GM12878 (cell line): ENCODE results near the gene KDM1B. TPM values are rescaled to one million over a fixed set of nuclear protein-coding genes. Genes with fewer than 3 reads are reported as not detected.

Source experiments
- ATAC-seq: fragments of 200-7000 bp; cut with Tn5 transposase; 3 replicates; pipeline ENCODE4 v1.9.1; 2020; ENCODE audit warnings: mild to moderate bottlenecking, moderate library complexity
- BruUV-seq: library from RNA; stranded (reverse); fragments of 400-500 nt; replicated peaks from 2 replicates; lab custom pipeline; 2021; lab: Mats Ljungman, UMichigan
- CTCF ChIA-PET: fragments of 300-600 bp; sonication (Branson Sonifier 250); formaldehyde crosslinking; extraction: SDS; loops from one replicate; lab custom pipeline; 2021; ENCODE audit warnings: inconsistent platforms; lab: Yijun Ruan, JAX
- POLR2A ChIA-PET: fragments of 350-600 bp; formaldehyde crosslinking; extraction: SDS; loops from one replicate; lab custom pipeline; 2021; ENCODE audit warnings: inconsistent platforms; lab: Charles Lee
- RAD21 ChIA-PET: fragments of 300-600 bp; sonication (Branson Sonifier 250); formaldehyde crosslinking; loops from one replicate; lab custom pipeline; 2023; ENCODE audit warnings: antibody characterized with exemption; ENCODE audit not compliant: unreplicated experiment; lab: Charles Lee
- SMC1A ChIA-PET: fragments of 300-600 bp; sonication (Branson Sonifier 250); formaldehyde crosslinking; loops from one replicate; lab custom pipeline; 2023; ENCODE audit not compliant: unreplicated experiment, uncharacterized antibody; lab: Charles Lee
- DNase-seq: peaks from one replicate; pipeline ENCODE4 v3.0.0-alpha.2; 2011; ENCODE audit warnings: low read depth, low spot score
- FAIRE-seq: peaks from 3 replicates; lab custom pipeline; 2011; peaks lifted over from hg19 to GRCh38; lab: Jason Lieb, UNC
- H2AFZ ChIP-seq: 2 replicates; pipeline ENCODE4 v1.6.0; 2011; ENCODE audit warnings: low read depth, low read length, control low read depth; ENCODE audit not compliant: control insufficient read depth
- H3K27ac ChIP-seq: 2 replicates; pipeline ENCODE4 v1.5.1; 2011; ENCODE audit warnings: control low read depth; ENCODE audit not compliant: control insufficient read depth, insufficient read depth
- H3K27me3 ChIP-seq, 2 experiments: replicated peaks in 1 of 2; 2 replicates each; pipeline versions ENCODE4 v1.6.0 to v1.6.1; 2011; ENCODE audit warnings: low read length in 1 of 2; ENCODE audit not compliant: control insufficient read depth in 2 of 2, insufficient read depth in 2 of 2
- H3K36me3 ChIP-seq, 2 experiments: 2 replicates each; pipeline ENCODE4 v1.5.1; 2011; ENCODE audit warnings: low read length in 1 of 2; ENCODE audit not compliant: control insufficient read depth in 2 of 2, insufficient read depth in 2 of 2
- H3K4me1 ChIP-seq: 2 replicates; pipeline ENCODE4 v1.6.1; 2011; ENCODE audit warnings: mild to moderate bottlenecking, low read length, moderate library complexity, mixed read lengths; ENCODE audit not compliant: control insufficient read depth, insufficient read depth
- H3K4me2 ChIP-seq: 2 replicates; pipeline ENCODE4 v1.6.0; 2011; ENCODE audit warnings: control low read depth; ENCODE audit not compliant: control insufficient read depth, insufficient read depth
- H3K4me3 ChIP-seq: fragments of 200-600 bp; sonication (generic); 2 replicates; pipeline ENCODE4 v1.5.1; 2016
- H3K79me2 ChIP-seq: 2 replicates; pipeline ENCODE4 v1.6.0; 2011; ENCODE audit warnings: low read length; ENCODE audit not compliant: control insufficient read depth, insufficient read depth
- H3K9ac ChIP-seq: 2 replicates; pipeline ENCODE4 v1.8.0; 2011; ENCODE audit warnings: low read length, control low read depth, mixed read lengths; ENCODE audit not compliant: control insufficient read depth, insufficient read depth
- H3K9me3 ChIP-seq: replicated peaks from 3 replicates; pipeline ENCODE4 v1.5.1; 2011; ENCODE audit warnings: mild to moderate bottlenecking, low read length; ENCODE audit not compliant: control insufficient read depth, insufficient read depth
- H4K20me1 ChIP-seq: 2 replicates; pipeline ENCODE4 v1.6.0; 2011; ENCODE audit not compliant: control insufficient read depth, insufficient read depth
- CHD4 ChIP-seq: fragments of 200-600 bp; sonication (generic); IDR thresholded peaks from 2 replicates; pipeline ENCODE4 v1.6.1; 2016; ENCODE audit warnings: mild to moderate bottlenecking
- CUX1 ChIP-seq: IDR thresholded peaks from 2 replicates; pipeline ENCODE4 v1.6.1; 2012; ENCODE audit warnings: improper control_type of control experiment, low read depth, low read length; ENCODE audit not compliant: insufficient replicate concordance
- ETV6 ChIP-seq, 2 experiments: fragments of 450-650 bp in 1 of 2; IDR thresholded peaks in 1 of 2; conservative IDR thresholded peaks in 1 of 2; 2 replicates each; pipeline ENCODE4 v1.6.1; 2014; ENCODE audit warnings: antibody characterized with exemption in 1 of 2, borderline replicate concordance in 1 of 2, low read depth in 1 of 2, mild to moderate bottlenecking in 1 of 2, moderate library complexity in 1 of 2
- HCFC1 ChIP-seq: fragments of 150-350 bp; IDR thresholded peaks from 2 replicates; pipeline ENCODE4 v1.6.1; 2014; ENCODE audit warnings: low read length
- IRF4 ChIP-seq: IDR thresholded peaks from 2 replicates; pipeline ENCODE4 v1.6.1; 2011; ENCODE audit warnings: low read depth, low read length
- KDM1A ChIP-seq: fragments of 200-600 bp; sonication (generic); IDR thresholded peaks from 2 replicates; pipeline ENCODE4 v1.6.1; 2016; ENCODE audit warnings: borderline replicate concordance
- NFYB ChIP-seq: IDR thresholded peaks from 2 replicates; pipeline ENCODE4 v1.6.1; 2011; ENCODE audit warnings: low read depth, mild to moderate bottlenecking, low read length, improper control_type of control experiment, moderate library complexity; ENCODE audit not compliant: insufficient read depth
- POLR2A ChIP-seq: IDR thresholded peaks from 2 replicates; pipeline ENCODE4 v1.6.1; 2011; ENCODE audit warnings: low read depth, mild to moderate bottlenecking, low read length
- POLR2AphosphoS2 ChIP-seq: IDR thresholded peaks from 2 replicates; pipeline ENCODE4 v1.6.1; 2011; ENCODE audit warnings: low read depth, mild to moderate bottlenecking, low read length, improper control_type of control experiment, moderate library complexity
- RB1 ChIP-seq: fragments of 450-650 bp; formaldehyde crosslinking; IDR thresholded peaks from 2 replicates; pipeline ENCODE4 v1.6.1; 2017; ENCODE audit warnings: mild to moderate bottlenecking, borderline replicate concordance
- RBBP5 ChIP-seq: fragments of 200-600 bp; sonication (generic); conservative IDR thresholded peaks from 2 replicates; pipeline ENCODE4 v1.6.1; 2016
- RFX5 ChIP-seq: IDR thresholded peaks from 2 replicates; pipeline ENCODE4 v1.6.1; 2011; ENCODE audit warnings: low read depth, low read length, improper control_type of control experiment
- SPI1 ChIP-seq: IDR thresholded peaks from 2 replicates; pipeline ENCODE4 v1.6.1; 2011; ENCODE audit warnings: low read depth, mild to moderate bottlenecking, low read length, moderate library complexity, borderline replicate concordance; ENCODE audit not compliant: insufficient read depth
- YY1 ChIP-seq: IDR thresholded peaks from 2 replicates; pipeline ENCODE4 v1.6.1; 2011; ENCODE audit warnings: low read depth, mild to moderate bottlenecking, low read length
- ZNF217 ChIP-seq: fragments of 450-650 bp; IDR thresholded peaks from 2 replicates; pipeline ENCODE4 v1.6.1; 2017; ENCODE audit warnings: antibody characterized with exemption, mild to moderate bottlenecking
- WGBS: methylation state at CpG from one replicate; pipeline ENCODE4 v1.1.6; 2016; ENCODE audit warnings: low lambda C conversion rate; ENCODE audit not compliant: insufficient replicate concordance, insufficient coverage; ENCODE audit errors: missing lambda C conversion rate; 5-methylcytosine and 5-hydroxymethylcytosine counted together
- in situ Hi-C: fragments of 300-500 bp; cut with MboI; formaldehyde crosslinking; loops from 9 replicates; pipeline ENCODE4 v1.14.3; 2018; ENCODE audit warnings: mixed read lengths
- intact Hi-C: fragments of 100-400 bp; cut with micrococcal nuclease; formaldehyde crosslinking; loops from one replicate; pipeline ENCODE4 v1.14.2; 2022; ENCODE audit not compliant: unreplicated experiment
- polyA plus RNA-seq, 11 experiments: library from polyadenylated mRNA; depleted of rRNA in 4 of 11; unstranded in 6 of 11; stranded (reverse) in 5 of 11; fragments of >200 nt; fragmentation: Nextera tagmentation in 4 of 11; fragmentation: Illumina TruSeq in 1 of 11; extraction: Ambion mirVana in 4 of 11; extraction: Trizol in 1 of 11; gene quantifications; 1 replicate in 1 of 11; 2 replicates in 10 of 11; pipeline versions ENCODE4 v1.2.1 to v1.2.3, GENCODE V29; 2011 to 2016; ENCODE audit warnings: inconsistent platforms in 2 of 11, missing spikeins in 2 of 11, low read depth in 1 of 11
- total RNA-seq, 4 experiments: library from RNA; depleted of rRNA in 3 of 4; stranded (reverse); fragments of >200 nt in 3 of 4; fragmentation: Illumina TruSeq in 1 of 4; extraction: Trizol in 1 of 4; gene quantifications; 2 replicates each; pipeline versions ENCODE4 v1.2.1 to v1.2.3, GENCODE V29; 2013 to 2021

The KDM1B gene
- total and polyA plus RNA-seq, 10 of the 15 experiments (the other 5 are each of a cell fraction or from before 2014, with no cell fraction given): 1.7 to 22.5 (median 13.9) TPM

GRCh38 chr6:18240230-18240629 lies 85.0 kb downstream of the KDM1B start:
- POLR2A ChIA-PET: no interaction called here

More at GRCh38 chr6:18240230-18240629, 85.0 kb downstream of the KDM1B start:
- Histone ChIP-seq H3K4me3 (no peak overlapping the region), H3K27ac (no peak overlapping the region), H3K9me3 (peaks cover 1% of the 10 kb centered on the region), H3K4me1 (peaks cover 7% of the 10 kb centered on the region), H3K36me3 (peaks cover 3 to 38% of the 10 kb centered on the region in 2 experiments), H2AFZ (no peak overlapping the region), H3K9ac (no peak overlapping the region), H4K20me1 (no peaks in the 10 kb centered on the region; the same call in 1 of the 2 replicates), H3K27me3 (no peaks in the 10 kb centered on the region), H3K4me2 (no peak overlapping the region), H3K79me2 (peaks cover 24% of the 10 kb centered on the region)
- WGBS: 98% methylated on average over 2 of the region's 2 CpGs
- no peak for TF ChIP-seq ETV6 (conservative IDR thresholded peaks at IDR 0.05 in 1 of 2, IDR thresholded peaks at IDR 0.05 in 1 of 2; ENCODE audit: borderline replicate concordance in 1 of 2, low read depth in 1 of 2)
- TF ChIP-seq RBBP5: no peak
- no peak for TF ChIP-seq ZNF217
- no peak for TF ChIP-seq CUX1
- no peak for TF ChIP-seq RFX5
- TF ChIP-seq SPI1: no peak
- TF ChIP-seq IRF4: no peak
- TF ChIP-seq POLR2A: no peak
- TF ChIP-seq HCFC1: no peak
- TF ChIP-seq RB1: no peak
- no peak for TF ChIP-seq POLR2AphosphoS2
- no peak for TF ChIP-seq NFYB
- TF ChIP-seq KDM1A: no peak
- no peak for TF ChIP-seq CHD4
- no peak for TF ChIP-seq YY1
- ATAC-seq (no peak), FAIRE-seq (no peak), DNase-seq (no peak)
- ChIA-PET SMC1A (interaction anchor here (2.6 kb wide), 1 partner anchor 12 kb away, joined by 11 read pairs; no protein-coding TSS in a partner anchor), RAD21 (no interaction called here), CTCF (no interaction called here)
- in situ Hi-C loops (no loop called here), intact Hi-C loops (no loop called here)
- BruUV-seq: no TSS peak
